CD8-positive, alpha-beta memory T cell (primary cell): ENCODE measurements around the gene OR8S1. TPM values are rescaled to one million over a fixed set of nuclear protein-coding genes. Genes with fewer than 3 reads are reported as not detected.

ENCODE experiments used
- CTCF ChIA-PET: fragments of 350-600 bp; sonication (Branson Sonifier 250); formaldehyde crosslinking; loops from one replicate; lab custom pipeline; 2021; ENCODE audit warnings: antibody characterized with exemption; lab: Charles Lee
- POLR2A ChIA-PET: fragments of 350-600 bp; sonication (Branson Sonifier 250); formaldehyde crosslinking; loops from one replicate; lab custom pipeline; 2021; ENCODE audit warnings: antibody characterized with exemption; lab: Charles Lee
- DNase-seq, 5 donors: peaks; one replicate each; pipeline versions ENCODE4 v3.0.0 to v3.0.0-alpha.2; 2020 to 2022; ENCODE audit warnings: mixed read lengths in 1 of 5
- H3K27ac ChIP-seq: one replicate; pipeline ENCODE4 v1.7.0; 2013; ENCODE audit warnings: low read depth, mild to moderate bottlenecking, low read length, moderate library complexity
- H3K27me3 ChIP-seq: 2 replicates; pipeline ENCODE4 v1.7.0; 2013; ENCODE audit warnings: low read length, mild to moderate bottlenecking; ENCODE audit not compliant: insufficient read depth, poor library complexity, severe bottlenecking
- H3K36me3 ChIP-seq: 2 replicates; pipeline ENCODE4 v1.7.0; 2013; ENCODE audit warnings: mild to moderate bottlenecking, low read length, moderate library complexity; ENCODE audit not compliant: insufficient read depth
- H3K4me1 ChIP-seq: 2 replicates; pipeline ENCODE4 v1.7.0; 2013; ENCODE audit warnings: mild to moderate bottlenecking, low read length, moderate library complexity; ENCODE audit not compliant: insufficient read depth
- H3K4me3 ChIP-seq: 2 replicates; pipeline ENCODE4 v1.7.0; 2013; ENCODE audit warnings: mild to moderate bottlenecking, low read length
- H3K9me3 ChIP-seq: 2 replicates; pipeline ENCODE4 v1.7.0; 2013; ENCODE audit warnings: mild to moderate bottlenecking, low read length
- H3K27ac Mint-ChIP-seq, 8 donors: one replicate each; pipeline ENCODE4 v1.8.0; 2020 to 2021; ENCODE audit warnings: mixed read lengths in 8 of 8, mild to moderate bottlenecking in 6 of 8, inconsistent platforms in 3 of 8, moderate library complexity in 3 of 8
- H3K27me3 Mint-ChIP-seq, 2 donors: one replicate each; pipeline ENCODE4 v1.8.0; 2020 to 2021; ENCODE audit warnings: mixed read lengths in 2 of 2, mild to moderate bottlenecking in 1 of 2, moderate library complexity in 1 of 2
- H3K36me3 Mint-ChIP-seq, 3 donors: one replicate each; pipeline ENCODE4 v1.8.0; 2020 to 2021; ENCODE audit warnings: mixed read lengths in 3 of 3, inconsistent platforms in 1 of 3, mild to moderate bottlenecking in 1 of 3
- H3K4me1 Mint-ChIP-seq, 3 donors: one replicate each; pipeline ENCODE4 v1.8.0; 2020 to 2021; ENCODE audit warnings: mixed read lengths in 3 of 3, inconsistent platforms in 1 of 3, mild to moderate bottlenecking in 1 of 3
- H3K4me3 Mint-ChIP-seq, 7 donors: one replicate each; pipeline ENCODE4 v1.8.0; 2020 to 2021; ENCODE audit warnings: mixed read lengths in 7 of 7, mild to moderate bottlenecking in 6 of 7, moderate library complexity in 4 of 7, inconsistent platforms in 2 of 7
- H3K9me3 Mint-ChIP-seq, 5 donors: one replicate each; pipeline ENCODE4 v1.8.0; 2020 to 2022; ENCODE audit warnings: mixed read lengths in 5 of 5, mild to moderate bottlenecking in 3 of 5, moderate library complexity in 2 of 5, inconsistent platforms in 1 of 5
- polyA plus RNA-seq: library from polyadenylated mRNA; unstranded; fragments of 300-500 nt; fragmentation: Illumina TruSeq; gene quantifications from one replicate; pipeline ENCODE4 v1.2.3, GENCODE V29; 2021
- total RNA-seq, 2 experiments: library from RNA; stranded (reverse); gene quantifications; one replicate each; pipeline ENCODE4 v1.2.3, GENCODE V29; 2021

OR8S1 gene
- total and polyA plus RNA-seq, 3 experiments from 2014 or later = not detected

DNA sequence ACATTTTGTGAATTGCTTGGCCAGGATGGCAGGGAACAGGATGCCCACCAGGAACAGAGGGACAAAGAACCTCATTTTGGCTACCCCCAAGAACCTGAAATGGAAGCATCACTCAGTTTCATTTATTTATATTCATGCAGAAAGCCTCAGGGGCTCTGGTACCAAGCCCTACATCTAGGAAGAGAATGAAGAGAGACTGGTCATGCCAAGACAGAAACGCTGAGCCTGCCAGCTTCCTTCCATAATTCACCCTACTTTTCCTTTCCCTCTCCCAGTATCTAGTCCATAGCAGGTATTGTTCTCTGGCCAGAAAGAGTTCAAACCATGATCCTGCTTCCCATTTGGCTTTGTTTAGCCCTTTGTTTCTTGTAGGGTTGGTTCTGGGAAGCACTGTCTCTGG is 44.5 kb downstream of the OR8S1 start, which contains the start of gene LALBA:
LALBA (minus strand) TSS at position 101 of the 400 bp plus-strand sequence; CDS start at position 75, 26 bp downstream.
- Mint-ChIP-seq H3K36me3 (no peaks in the 10 kb centered on the region), H3K4me1 (peaks cover 0 to 1% (median 0%) of the 10 kb centered on the region in 3 donors), H3K9me3 (peaks cover 0 to 2% (median 0%) of the 10 kb centered on the region in 5 donors), H3K27ac (no peak within 1 kb of the TSS), H3K4me3 (no peak within 1 kb of the TSS), H3K27me3 (peaks cover 18 to 52% of the 10 kb centered on the region in 2 donors)
- Histone ChIP-seq H3K36me3 (no peaks in the 10 kb centered on the region), H3K9me3 (no peaks in the 10 kb centered on the region), H3K4me1 (no peaks in the 10 kb centered on the region), H3K27ac (no peak within 1 kb of the TSS), H3K27me3 (no peaks in the 10 kb centered on the region), H3K4me3 (no peak within 1 kb of the TSS)
- DNase-seq = no peak
- ChIA-PET POLR2A (no interaction called here), CTCF (no interaction called here)

DNA sequence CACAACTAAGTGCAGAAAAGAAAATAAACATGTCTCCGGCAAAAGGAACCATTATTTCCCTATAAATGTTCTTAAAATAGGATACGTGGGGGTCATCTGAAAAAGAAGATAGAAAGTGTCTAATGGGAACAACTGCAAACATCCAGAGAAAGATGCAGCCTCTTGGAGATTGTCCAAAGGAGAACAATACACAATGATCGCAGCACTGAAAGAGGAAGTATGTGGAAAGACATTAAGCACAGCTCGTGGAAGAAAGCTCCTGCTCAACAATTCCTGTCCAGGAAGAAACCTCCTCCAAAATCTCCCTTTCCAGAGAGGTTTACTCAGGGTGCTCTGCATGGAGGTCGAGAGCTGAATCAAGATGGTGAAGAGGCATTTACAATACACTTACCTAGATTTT is 46.9 kb downstream of the OR8S1 start:
- Histone ChIP-seq H3K4me3 (no peak overlapping the region), H3K27ac (no peak overlapping the region), H3K27me3 (no peaks in the 10 kb centered on the region), H3K4me1 (no peaks in the 10 kb centered on the region), H3K9me3 (no peaks in the 10 kb centered on the region), H3K36me3 (no peaks in the 10 kb centered on the region)
- Mint-ChIP-seq H3K36me3 (no peaks in the 10 kb centered on the region), H3K4me3 (no peak overlapping the region), H3K9me3 (peaks cover 0 to 2% (median 0%) of the 10 kb centered on the region in 5 donors), H3K27me3 (peaks cover 17 to 44% of the 10 kb centered on the region in 2 donors), H3K27ac (no peak overlapping the region), H3K4me1 (peaks cover 0 to 1% (median 0%) of the 10 kb centered on the region in 3 donors)
- DNase-seq = no peak
- POLR2A ChIA-PET = no interaction called here
- CTCF ChIA-PET = no interaction called here

Other genes with a start within 250 kb of the OR8S1 start
- gene ZNF641, start 174.7 kb upstream of the OR8S1 start, total RNA-seq = 10 to 100 TPM; 10.6 to 13.4 TPM
- 16.3 TPM for gene ZNF641, start 174.7 kb upstream of the OR8S1 start, polyA plus RNA-seq
- gene ANP32D, start 53.1 kb upstream of the OR8S1 start, total RNA-seq = not detected
- not detected for gene ANP32D, start 53.1 kb upstream of the OR8S1 start, polyA plus RNA-seq
- not detected for gene C12orf54, start 43.1 kb upstream of the OR8S1 start, total RNA-seq
- not detected for gene C12orf54, start 43.1 kb upstream of the OR8S1 start, polyA plus RNA-seq
- gene LALBA, start 44.4 kb downstream of the OR8S1 start, total RNA-seq = not detected
- not detected for gene LALBA, start 44.4 kb downstream of the OR8S1 start, polyA plus RNA-seq
- 10 to 100 TPM; 58.7 to 60.3 TPM for gene KANSL2, start 156.6 kb downstream of the OR8S1 start, total RNA-seq
- 34.3 TPM for gene KANSL2, start 156.6 kb downstream of the OR8S1 start, polyA plus RNA-seq
- 10 to 100 TPM; 59.1 to 66.4 TPM for gene CCNT1, start 191.1 kb downstream of the OR8S1 start, total RNA-seq
- 12.9 TPM for gene CCNT1, start 191.1 kb downstream of the OR8S1 start, polyA plus RNA-seq